ENCODE results near the gene GCC2. TPM values are rescaled to one million over a fixed set of nuclear protein-coding genes. Genes with fewer than 3 reads are reported as not detected.
"Not testable (repeated sequence)": the region's sequence is repeated elsewhere in the genome, so short reads cannot be mapped to it uniquely, and the experiment has no call there.

The GCC2 gene
- total RNA-seq, 3 donors from 2014 or later (not counting 1 experiment from before 2014, with no cell fraction given): 84.8 to 110 (median 89.6) TPM

DNA sequence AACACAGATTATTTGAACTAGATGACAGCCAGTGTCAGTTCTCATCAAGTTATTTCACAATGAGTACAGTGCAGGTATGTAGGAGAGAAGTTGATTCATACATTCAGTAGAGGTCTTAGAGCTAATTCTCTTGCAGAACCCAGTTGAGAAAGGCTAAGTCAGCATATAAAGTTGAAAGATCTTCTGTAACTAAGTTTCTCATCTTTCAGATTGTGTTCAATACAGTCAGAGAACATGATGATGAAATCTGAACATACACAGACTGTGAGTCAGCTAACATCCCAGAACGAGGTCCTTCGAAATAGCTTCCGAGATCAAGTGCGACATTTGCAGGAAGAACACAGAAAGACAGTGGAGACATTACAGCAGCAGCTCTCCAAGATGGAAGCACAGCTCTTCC, 43.4 kb downstream of the GCC2 start:
- Mint-ChIP-seq H3K4me3 (no peak overlapping the region), H3K9me3 (no peaks in the 10 kb centered on the region), H3K27me3 (ENCODE audit: low read depth in 2 of 2) (no peaks in the 10 kb centered on the region), H3K4me1 (no peaks in the 10 kb centered on the region), H3K27ac (no peak overlapping the region), H3K36me3 (peaks cover 12% of the 10 kb centered on the region)
- intact Hi-C loops (cut with micrococcal nuclease): no loop called here
- no peaks in the 10 kb centered on the region for H3K4me1 ChIP-seq (ENCODE audit: control insufficient read depth, insufficient read depth, low read length)
- no peak overlapping the region for H3K4me3 ChIP-seq (ENCODE audit: low read length)
- H3K9me3 ChIP-seq (ENCODE audit: control insufficient read depth, insufficient read depth, low read length): no peaks in the 10 kb centered on the region
- DNase-seq: no peak
- peaks cover 55% of the 10 kb centered on the region for H3K36me3 ChIP-seq (ENCODE audit: control insufficient read depth, insufficient read depth, low read length)
- WGBS (ENCODE audit: insufficient coverage): 95% methylated on average over 4 of the region's 4 CpGs
- TF ChIP-seq, protein P1, sequence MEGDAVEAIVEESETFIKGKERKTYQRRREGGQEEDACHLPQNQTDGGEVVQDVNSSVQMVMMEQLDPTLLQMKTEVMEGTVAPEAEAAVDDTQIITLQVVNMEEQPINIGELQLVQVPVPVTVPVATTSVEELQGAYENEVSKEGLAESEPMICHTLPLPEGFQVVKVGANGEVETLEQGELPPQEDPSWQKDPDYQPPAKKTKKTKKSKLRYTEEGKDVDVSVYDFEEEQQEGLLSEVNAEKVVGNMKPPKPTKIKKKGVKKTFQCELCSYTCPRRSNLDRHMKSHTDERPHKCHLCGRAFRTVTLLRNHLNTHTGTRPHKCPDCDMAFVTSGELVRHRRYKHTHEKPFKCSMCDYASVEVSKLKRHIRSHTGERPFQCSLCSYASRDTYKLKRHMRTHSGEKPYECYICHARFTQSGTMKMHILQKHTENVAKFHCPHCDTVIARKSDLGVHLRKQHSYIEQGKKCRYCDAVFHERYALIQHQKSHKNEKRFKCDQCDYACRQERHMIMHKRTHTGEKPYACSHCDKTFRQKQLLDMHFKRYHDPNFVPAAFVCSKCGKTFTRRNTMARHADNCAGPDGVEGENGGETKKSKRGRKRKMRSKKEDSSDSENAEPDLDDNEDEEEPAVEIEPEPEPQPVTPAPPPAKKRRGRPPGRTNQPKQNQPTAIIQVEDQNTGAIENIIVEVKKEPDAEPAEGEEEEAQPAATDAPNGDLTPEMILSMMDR (IDR thresholded peaks at IDR 0.05): no peak
- H3K27ac ChIP-seq (ENCODE audit: low read length): no peak overlapping the region
- H3K27me3 ChIP-seq (ENCODE audit: control insufficient read depth, insufficient read depth, low read length): no peaks in the 10 kb centered on the region
- ATAC-seq: no peak

DNA sequence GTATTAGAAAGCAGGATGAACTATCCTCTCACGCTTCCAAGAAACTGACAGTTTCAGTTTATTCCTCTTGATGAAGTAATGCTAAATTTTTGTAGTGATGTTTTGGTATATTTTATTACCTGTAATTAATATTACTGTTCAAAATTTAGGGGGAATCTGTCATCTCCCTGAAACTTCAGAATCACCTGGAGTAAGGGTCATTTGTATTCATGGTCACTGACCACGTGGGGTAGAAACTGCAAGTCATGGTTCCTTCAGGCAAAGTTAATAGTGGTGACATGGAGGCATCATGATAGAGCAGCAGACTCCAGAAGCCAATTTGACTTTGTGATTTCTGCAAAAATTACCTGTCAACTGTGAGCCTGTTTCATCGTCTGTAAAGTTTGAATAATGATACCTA, 47.2 kb downstream of the GCC2 start:
- H3K4me1 Mint-ChIP-seq; H3K4me3 Mint-ChIP-seq; H3K27ac Mint-ChIP-seq; H3K9me3 Mint-ChIP-seq; ATAC-seq; DNase-seq; H3K27me3 Mint-ChIP-seq (ENCODE audit: low read depth in 2 of 2); H3K9me3 ChIP-seq (ENCODE audit: control insufficient read depth, insufficient read depth, low read length); H3K27ac ChIP-seq (ENCODE audit: low read length); H3K4me1 ChIP-seq (ENCODE audit: control insufficient read depth, insufficient read depth, low read length); H3K27me3 ChIP-seq (ENCODE audit: control insufficient read depth, insufficient read depth, low read length); intact Hi-C loops (cut with micrococcal nuclease); H3K4me3 ChIP-seq (ENCODE audit: low read length): not testable (repeated sequence)
- no CpG with 5 or more reads among the region's 3 CpGs for WGBS (ENCODE audit: insufficient coverage)
- peaks cover 12% of the 10 kb centered on the region for H3K36me3 Mint-ChIP-seq
- peaks cover 31% of the 10 kb centered on the region for H3K36me3 ChIP-seq (ENCODE audit: control insufficient read depth, insufficient read depth, low read length)

GRCh38 chr2:108507620-108508019, 58.6 kb downstream of the GCC2 start:
- H3K4me1 ChIP-seq (ENCODE audit: control insufficient read depth, insufficient read depth, low read length); H3K9me3 Mint-ChIP-seq; H3K27ac ChIP-seq (ENCODE audit: low read length); H3K27me3 Mint-ChIP-seq (ENCODE audit: low read depth in 2 of 2); H3K27ac Mint-ChIP-seq; H3K27me3 ChIP-seq (ENCODE audit: control insufficient read depth, insufficient read depth, low read length); DNase-seq; H3K4me1 Mint-ChIP-seq; H3K36me3 Mint-ChIP-seq; H3K4me3 Mint-ChIP-seq; ATAC-seq; H3K9me3 ChIP-seq (ENCODE audit: control insufficient read depth, insufficient read depth, low read length); H3K4me3 ChIP-seq (ENCODE audit: low read length); intact Hi-C loops (cut with micrococcal nuclease); H3K36me3 ChIP-seq (ENCODE audit: control insufficient read depth, insufficient read depth, low read length): not testable (repeated sequence)
- no CpG with 5 or more reads among the region's 4 CpGs for WGBS (ENCODE audit: insufficient coverage)

- H3K36me3 Mint-ChIP-seq; H3K9me3 Mint-ChIP-seq; H3K27me3 ChIP-seq (ENCODE audit: control insufficient read depth, insufficient read depth, low read length); H3K4me3 ChIP-seq (ENCODE audit: low read length); H3K9me3 ChIP-seq (ENCODE audit: control insufficient read depth, insufficient read depth, low read length); H3K27ac ChIP-seq (ENCODE audit: low read length); H3K27ac Mint-ChIP-seq; intact Hi-C loops (cut with micrococcal nuclease); DNase-seq; ATAC-seq; H3K4me1 ChIP-seq (ENCODE audit: control insufficient read depth, insufficient read depth, low read length); H3K36me3 ChIP-seq (ENCODE audit: control insufficient read depth, insufficient read depth, low read length); H3K4me1 Mint-ChIP-seq; H3K27me3 Mint-ChIP-seq (ENCODE audit: low read depth in 2 of 2); H3K4me3 Mint-ChIP-seq: not testable (repeated sequence)
- WGBS (ENCODE audit: insufficient coverage): no CpG with 5 or more reads among the region's 3 CpGs
Observed at GRCh38 chr2:108512431-108512830, 63.4 kb downstream of the GCC2 start.

GRCh38 chr2:108514478-108514877, 65.5 kb downstream of the GCC2 start:
- H3K27me3 ChIP-seq (ENCODE audit: control insufficient read depth, insufficient read depth, low read length); H3K4me1 ChIP-seq (ENCODE audit: control insufficient read depth, insufficient read depth, low read length); H3K4me3 ChIP-seq (ENCODE audit: low read length); intact Hi-C loops (cut with micrococcal nuclease); H3K27ac Mint-ChIP-seq; DNase-seq; H3K27ac ChIP-seq (ENCODE audit: low read length); H3K9me3 ChIP-seq (ENCODE audit: control insufficient read depth, insufficient read depth, low read length); H3K4me3 Mint-ChIP-seq; H3K9me3 Mint-ChIP-seq; ATAC-seq; H3K36me3 ChIP-seq (ENCODE audit: control insufficient read depth, insufficient read depth, low read length); H3K4me1 Mint-ChIP-seq; H3K27me3 Mint-ChIP-seq (ENCODE audit: low read depth in 2 of 2): not testable (repeated sequence)
- peaks cover 14% of the 10 kb centered on the region for H3K36me3 Mint-ChIP-seq
- no CpG with 5 or more reads among the region's 2 CpGs for WGBS (ENCODE audit: insufficient coverage)

GRCh38 chr2:108524688-108525087, 75.7 kb downstream of the GCC2 start:
- H3K27me3 Mint-ChIP-seq (ENCODE audit: low read depth in 2 of 2); H3K27ac Mint-ChIP-seq; H3K9me3 Mint-ChIP-seq; DNase-seq; H3K27ac ChIP-seq (ENCODE audit: low read length); H3K4me3 ChIP-seq (ENCODE audit: low read length); H3K27me3 ChIP-seq (ENCODE audit: control insufficient read depth, insufficient read depth, low read length); intact Hi-C loops (cut with micrococcal nuclease); H3K4me3 Mint-ChIP-seq; H3K36me3 Mint-ChIP-seq; H3K36me3 ChIP-seq (ENCODE audit: control insufficient read depth, insufficient read depth, low read length); ATAC-seq; H3K4me1 ChIP-seq (ENCODE audit: control insufficient read depth, insufficient read depth, low read length); H3K9me3 ChIP-seq (ENCODE audit: control insufficient read depth, insufficient read depth, low read length); H3K4me1 Mint-ChIP-seq: not testable (repeated sequence)
- no CpG with 5 or more reads among the region's 6 CpGs for WGBS (ENCODE audit: insufficient coverage)

DNA sequence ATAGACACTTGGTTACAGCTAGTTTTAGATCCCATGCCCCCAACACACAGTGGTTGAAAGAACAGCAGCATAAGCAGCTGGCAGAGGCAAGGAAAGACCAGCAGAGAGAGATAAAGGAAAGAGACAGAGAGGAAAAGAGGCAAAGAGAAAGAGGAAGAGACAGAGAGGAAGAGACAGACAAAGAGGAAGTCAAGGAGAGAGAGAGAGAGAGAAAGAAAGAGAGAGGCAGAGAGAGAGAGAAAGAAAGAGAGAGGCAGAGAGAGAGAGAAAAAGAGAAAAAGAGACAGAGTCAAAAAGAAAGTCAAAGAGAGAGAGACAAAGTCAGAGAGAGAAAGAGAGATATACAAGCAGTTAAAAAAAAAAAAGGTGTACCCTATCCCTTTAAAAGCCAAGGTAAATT, 76.3 kb downstream of the GCC2 start:
- H3K4me3 Mint-ChIP-seq; intact Hi-C loops (cut with micrococcal nuclease); DNase-seq; H3K27ac ChIP-seq (ENCODE audit: low read length); H3K27me3 Mint-ChIP-seq (ENCODE audit: low read depth in 2 of 2); H3K36me3 Mint-ChIP-seq; H3K36me3 ChIP-seq (ENCODE audit: control insufficient read depth, insufficient read depth, low read length); H3K4me3 ChIP-seq (ENCODE audit: low read length); H3K9me3 Mint-ChIP-seq; H3K27me3 ChIP-seq (ENCODE audit: control insufficient read depth, insufficient read depth, low read length); H3K9me3 ChIP-seq (ENCODE audit: control insufficient read depth, insufficient read depth, low read length); ATAC-seq; H3K4me1 ChIP-seq (ENCODE audit: control insufficient read depth, insufficient read depth, low read length); H3K27ac Mint-ChIP-seq; H3K4me1 Mint-ChIP-seq: not testable (repeated sequence)
